GM21390 (cell line): ENCODE results near the gene HMGCS2.

ENCODE experiments used
- ATAC-seq: cut with Tn5 transposase; IDR thresholded peaks from one replicate; pipeline ENCODE4 v1.9.1; 2021; ENCODE audit not compliant: unreplicated experiment

The HMGCS2 gene

DNA sequence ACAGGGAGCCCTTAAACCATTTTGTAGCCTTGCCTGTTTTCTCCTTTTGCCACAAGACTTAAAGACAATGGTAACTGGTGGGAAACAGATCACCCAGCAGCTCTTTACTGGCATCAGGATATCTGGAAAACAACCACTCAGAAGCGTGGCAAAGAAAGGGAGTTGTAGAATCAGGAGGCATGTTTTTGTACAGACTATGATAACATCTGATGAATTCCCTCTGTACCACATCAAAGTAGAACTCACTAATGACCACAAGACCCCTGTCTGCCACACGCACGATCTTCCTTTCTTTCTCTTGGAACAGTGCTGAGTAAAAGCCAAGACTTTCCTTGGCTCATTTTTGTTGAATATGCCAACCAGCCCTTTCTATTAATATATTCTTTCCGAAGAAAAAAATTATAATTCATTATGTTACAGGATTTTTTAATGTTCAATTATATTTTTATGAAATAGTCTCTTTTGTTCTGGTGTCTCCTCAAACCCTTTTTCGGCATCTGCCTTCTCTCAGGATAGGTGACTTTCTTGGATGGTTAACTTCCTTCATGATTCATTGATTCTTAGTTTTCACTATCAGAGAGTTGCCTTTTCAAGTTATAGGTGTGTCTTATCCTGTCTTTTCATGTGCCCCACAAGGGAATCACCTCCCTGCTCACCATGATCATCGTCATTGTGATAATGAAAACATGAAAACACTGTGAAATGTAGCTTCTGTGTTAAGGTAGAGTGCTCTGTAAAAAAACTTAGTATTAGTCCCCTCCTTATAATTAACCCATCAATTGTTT is 64.8 kb downstream of the HMGCS2 start:
- ATAC-seq: no peak

DNA sequence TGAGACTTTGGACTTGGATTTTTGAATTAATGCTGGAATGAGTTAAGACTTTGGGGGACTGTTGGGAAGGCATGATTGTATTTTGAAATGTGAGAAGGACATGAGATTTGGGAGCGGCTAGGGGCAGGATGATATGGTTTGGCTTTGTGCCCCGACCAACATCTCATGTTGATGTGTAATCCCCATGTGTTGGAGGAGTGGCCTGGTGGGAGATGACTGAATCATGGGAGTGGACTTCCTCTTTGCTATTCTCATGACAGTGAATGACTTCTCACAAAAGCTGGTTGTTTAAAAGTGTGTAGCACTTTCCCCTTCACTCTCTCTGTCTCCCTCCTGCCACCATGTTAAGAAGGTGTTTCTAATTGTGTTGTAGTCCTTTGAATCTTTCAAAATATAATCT is 66.3 kb downstream of the HMGCS2 start:
- ATAC-seq: no peak

DNA sequence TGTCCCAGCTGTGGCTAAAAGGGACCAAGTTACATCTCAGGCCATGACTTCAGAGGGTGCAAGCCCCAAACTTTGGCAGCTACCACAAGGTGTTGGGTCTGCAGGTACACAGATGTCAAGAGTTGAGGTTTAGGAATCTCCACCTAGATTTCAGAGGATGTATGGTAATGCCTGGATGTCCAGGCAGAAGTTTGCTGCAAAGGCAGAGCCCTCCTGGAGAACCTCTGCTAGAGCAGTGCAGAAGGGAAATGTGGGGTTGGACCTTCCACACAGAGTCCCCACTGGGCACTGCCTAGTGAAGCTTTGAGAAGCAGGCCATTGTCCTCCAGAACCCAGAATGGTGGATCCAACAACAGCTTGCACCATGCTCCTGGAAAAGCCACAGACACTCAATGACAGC is 67.0 kb downstream of the HMGCS2 start:
- no peak for ATAC-seq

DNA sequence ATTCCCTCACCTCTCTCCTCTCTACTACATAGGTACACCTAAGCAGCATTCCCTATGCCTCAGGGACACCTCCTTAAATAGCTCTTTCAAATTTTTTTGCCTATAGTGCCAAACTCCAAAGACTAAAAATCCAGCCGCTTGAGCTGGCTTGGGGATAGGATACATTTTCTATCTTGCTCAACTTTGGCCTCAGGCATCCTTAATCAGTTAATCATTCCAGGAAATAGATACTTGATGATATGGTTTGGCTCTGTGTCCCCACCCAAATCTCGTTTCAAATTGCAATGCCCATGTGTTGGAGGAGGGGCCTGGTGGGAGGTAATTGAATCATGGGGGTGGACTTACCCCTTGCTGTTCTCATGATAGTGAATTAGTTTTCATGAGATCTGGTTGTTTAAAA is 68.4 kb downstream of the HMGCS2 start:
- no peak for ATAC-seq
